IPS-18c (cell line): ENCODE results near the gene SUSD4.

ENCODE experiments used
- H3K4me3 ChIP-seq: 2 replicates; pipeline ENCODE4 v1.7.0; 2013; ENCODE audit warnings: low read depth, mild to moderate bottlenecking, low read length, moderate library complexity; ENCODE audit not compliant: insufficient read depth
- H3K9me3 ChIP-seq: one replicate; pipeline ENCODE4 v1.6.1; 2013; ENCODE audit warnings: mild to moderate bottlenecking, low read length, moderate library complexity; ENCODE audit not compliant: control insufficient read depth, insufficient read depth

SUSD4 gene

GRCh38 chr1:223203034-223203408, 161.0 kb downstream of the SUSD4 start:
- no peak overlapping the region for H3K4me3 ChIP-seq
- no peaks in the 10 kb centered on the region for H3K9me3 ChIP-seq

GRCh38 chr1:223202376-223203033, 161.5 kb downstream of the SUSD4 start:
- H3K9me3 ChIP-seq = no peaks in the 10 kb centered on the region
- H3K4me3 ChIP-seq = no peak overlapping the region

- Histone ChIP-seq H3K9me3 (no peaks in the 10 kb centered on the region), H3K4me3 (no peak overlapping the region)
These were observed 162.0 kb downstream of the SUSD4 start for GRCh38 chr1:223201967-223202366.

GRCh38 chr1:223200903-223201302, 163.1 kb downstream of the SUSD4 start:
- no peak overlapping the region for H3K4me3 ChIP-seq

GRCh38 chr1:223199094-223199647, 164.8 kb downstream of the SUSD4 start:
- no peak overlapping the region for H3K4me3 ChIP-seq
- no peaks in the 10 kb centered on the region for H3K9me3 ChIP-seq

More at GRCh38 chr1:223200903-223201302, 163.1 kb downstream of the SUSD4 start:
- no peaks in the 10 kb centered on the region for H3K9me3 ChIP-seq

- Histone ChIP-seq H3K4me3 (no peak overlapping the region), H3K9me3 (no peaks in the 10 kb centered on the region)
These were observed 165.4 kb downstream of the SUSD4 start for GRCh38 chr1:223198628-223198965.

GRCh38 chr1:223197923-223198627, 165.9 kb downstream of the SUSD4 start:
- no peak overlapping the region for H3K4me3 ChIP-seq
- H3K9me3 ChIP-seq = no peaks in the 10 kb centered on the region

- Histone ChIP-seq H3K4me3 (no peak overlapping the region), H3K9me3 (no peaks in the 10 kb centered on the region)
These were observed 173.9 kb downstream of the SUSD4 start for GRCh38 chr1:223189903-223190724.

- Histone ChIP-seq H3K9me3 (no peaks in the 10 kb centered on the region), H3K4me3 (no peak overlapping the region)
These were observed 174.5 kb downstream of the SUSD4 start for GRCh38 chr1:223189525-223189902.

GRCh38 chr1:223188618-223189356, 175.2 kb downstream of the SUSD4 start:
- H3K4me3 ChIP-seq = no peak overlapping the region
- H3K9me3 ChIP-seq = no peaks in the 10 kb centered on the region

GRCh38 chr1:223186800-223187199, 177.2 kb downstream of the SUSD4 start:
- H3K4me3 ChIP-seq = no peak overlapping the region

GRCh38 chr1:223183268-223183862, 180.6 kb downstream of the SUSD4 start:
- Histone ChIP-seq H3K4me3 (no peak overlapping the region), H3K9me3 (no peaks in the 10 kb centered on the region)

More at GRCh38 chr1:223186800-223187199, 177.2 kb downstream of the SUSD4 start:
- H3K9me3 ChIP-seq = no peaks in the 10 kb centered on the region

GRCh38 chr1:223180731-223181321, 183.2 kb downstream of the SUSD4 start:
- H3K9me3 ChIP-seq = no peaks in the 10 kb centered on the region
- H3K4me3 ChIP-seq = no peak overlapping the region

- no peaks in the 10 kb centered on the region for H3K9me3 ChIP-seq
- no peak overlapping the region for H3K4me3 ChIP-seq
These were observed 184.2 kb downstream of the SUSD4 start for GRCh38 chr1:223179786-223180185.

- Histone ChIP-seq H3K9me3 (no peaks in the 10 kb centered on the region), H3K4me3 (no peak overlapping the region)
These were observed 184.7 kb downstream of the SUSD4 start for GRCh38 chr1:223179280-223179679.

GRCh38 chr1:223177681-223178080, 186.3 kb downstream of the SUSD4 start:
- H3K9me3 ChIP-seq = no peaks in the 10 kb centered on the region
- H3K4me3 ChIP-seq = no peak overlapping the region
